Measurements from ENCODE around the gene GALC.

GRCh38 chr14:88009486-88009885 lies 16.5 kb upstream of the GALC start:
- no peak for TF ChIP-seq CTCF (IDR thresholded peaks at IDR 0.05; ENCODE audit: low read depth, low read length, poor library complexity, severe bottlenecking)
- TF ChIP-seq EZH2phosphoT487 (IDR thresholded peaks at IDR 0.05; ENCODE audit: borderline replicate concordance, low read length): no peak

Data from DOHH2 (cell line).